Kidney capillary endothelial cell (primary cell): Measurements from ENCODE around the gene MRPL48.
"Not testable (repeated sequence)": the region's sequence is repeated elsewhere in the genome, so short reads cannot be mapped to it uniquely, and the experiment has no call there.

Source experiments
- DNase-seq: peaks from one replicate; pipeline ENCODE4 v3.0.0-alpha.2; 2018; ENCODE audit warnings: low spot score

Gene MRPL48

GRCh38 chr11:73787643-73788558, at the start of gene MRPL48:
MRPL48 (plus strand) TSS chr11:73787874; CDS start chr11:73787972, 98 bp downstream.
- peak; percentile 89 for DNase-seq

GRCh38 chr11:73743045-73743444, 44.6 kb upstream of the MRPL48 start:
- no peak for DNase-seq

GRCh38 chr11:73746701-73747100, 41.0 kb upstream of the MRPL48 start:
- DNase-seq = no peak

GRCh38 chr11:73747762-73748161, 39.9 kb upstream of the MRPL48 start:
- no peak for DNase-seq

GRCh38 chr11:73748300-73748699, 39.4 kb upstream of the MRPL48 start:
- DNase-seq = no peak

GRCh38 chr11:73749118-73749517, 38.6 kb upstream of the MRPL48 start:
- DNase-seq = no peak

GRCh38 chr11:73750228-73750627, 37.4 kb upstream of the MRPL48 start:
- no peak for DNase-seq

- DNase-seq = not testable (repeated sequence)
Measured at GRCh38 chr11:73750862-73751261, 36.8 kb upstream of the MRPL48 start.

GRCh38 chr11:73752216-73752867, 35.3 kb upstream of the MRPL48 start:
- DNase-seq = no peak

GRCh38 chr11:73752903-73753302, 34.8 kb upstream of the MRPL48 start:
- DNase-seq = no peak

GRCh38 chr11:73753938-73754337, 33.7 kb upstream of the MRPL48 start:
- DNase-seq = no peak

GRCh38 chr11:73755670-73756069, 32.0 kb upstream of the MRPL48 start:
- no peak for DNase-seq

- DNase-seq = no peak
Measured at GRCh38 chr11:73757598-73757997, 30.1 kb upstream of the MRPL48 start.

GRCh38 chr11:73758451-73758850, 29.2 kb upstream of the MRPL48 start:
- DNase-seq = no peak

GRCh38 chr11:73759610-73760134, 28.0 kb upstream of the MRPL48 start:
- peak; percentile 27 for DNase-seq

- no peak for DNase-seq
Measured at GRCh38 chr11:73760135-73760678, 27.5 kb upstream of the MRPL48 start.

- DNase-seq = peak; percentile 99
Measured at GRCh38 chr11:73760679-73761402, 26.8 kb upstream of the MRPL48 start, which contains the start of gene RAB6A. RAB6A (minus strand) TSS chr11:73761074; CDS start chr11:73760635, 439 bp downstream.

GRCh38 chr11:73761403-73761945, 26.2 kb upstream of the MRPL48 start:
- DNase-seq = no peak

- no peak for DNase-seq
Measured at GRCh38 chr11:73762732-73763131, 24.9 kb upstream of the MRPL48 start.

GRCh38 chr11:73766763-73767162, 20.9 kb upstream of the MRPL48 start:
- DNase-seq = no peak

- not testable (repeated sequence) for DNase-seq
Measured at GRCh38 chr11:73770811-73771210, 16.9 kb upstream of the MRPL48 start.
